Hematopoietic multipotent progenitor cell treated with erythropoietin and hydrocortisone succinate and interleukin-3 and kit ligand, for 15 days (in vitro differentiated cells): ENCODE data around the gene LARGE1.

Experiments used
- DNase-seq: peaks from one replicate; pipeline ENCODE4 v3.0.0-alpha.2; 2015; ENCODE audit warnings: low spot score

Gene LARGE1

DNA sequence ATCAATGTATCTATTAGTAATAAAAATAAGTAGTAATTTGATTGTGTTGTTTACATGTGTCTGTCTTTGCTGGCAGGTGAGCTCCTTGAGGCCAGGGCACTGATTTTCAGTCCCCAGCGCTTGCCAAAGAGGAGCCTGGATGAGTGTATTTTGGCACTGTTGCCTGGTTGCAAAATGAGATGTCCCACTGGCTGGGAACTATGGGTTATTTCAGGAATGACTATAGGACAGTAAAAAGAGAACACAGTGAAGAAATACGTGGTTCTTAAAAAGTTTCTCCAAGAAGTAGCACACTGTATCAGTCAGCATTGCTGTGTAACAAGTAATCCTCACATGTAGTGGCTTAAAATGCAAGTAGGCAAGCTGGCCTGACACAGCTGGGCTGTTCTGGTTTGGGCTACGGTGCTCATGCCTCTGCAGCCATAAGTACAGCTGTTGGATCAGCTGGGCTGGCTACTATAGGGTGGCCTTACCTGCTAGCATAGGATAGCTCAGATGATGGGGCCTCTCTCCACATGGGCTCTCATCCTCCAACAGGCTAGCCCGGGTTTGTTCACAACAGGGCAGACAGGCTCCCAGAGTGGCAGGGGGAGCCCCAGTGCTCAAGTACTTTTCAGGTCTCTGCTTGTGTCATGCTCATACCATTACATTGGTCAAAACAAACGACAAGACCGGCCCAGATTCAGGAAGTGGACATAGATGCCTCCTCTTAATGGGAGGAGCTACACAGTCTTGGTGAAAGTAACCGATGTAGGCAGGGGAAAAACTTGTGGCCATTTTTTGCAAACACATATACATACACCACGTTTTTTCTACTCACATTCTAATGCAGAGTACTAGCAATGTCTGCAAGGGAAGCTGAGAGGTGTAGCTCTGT lies 399.1 kb downstream of the LARGE1 start:
- DNase-seq = no peak

DNA sequence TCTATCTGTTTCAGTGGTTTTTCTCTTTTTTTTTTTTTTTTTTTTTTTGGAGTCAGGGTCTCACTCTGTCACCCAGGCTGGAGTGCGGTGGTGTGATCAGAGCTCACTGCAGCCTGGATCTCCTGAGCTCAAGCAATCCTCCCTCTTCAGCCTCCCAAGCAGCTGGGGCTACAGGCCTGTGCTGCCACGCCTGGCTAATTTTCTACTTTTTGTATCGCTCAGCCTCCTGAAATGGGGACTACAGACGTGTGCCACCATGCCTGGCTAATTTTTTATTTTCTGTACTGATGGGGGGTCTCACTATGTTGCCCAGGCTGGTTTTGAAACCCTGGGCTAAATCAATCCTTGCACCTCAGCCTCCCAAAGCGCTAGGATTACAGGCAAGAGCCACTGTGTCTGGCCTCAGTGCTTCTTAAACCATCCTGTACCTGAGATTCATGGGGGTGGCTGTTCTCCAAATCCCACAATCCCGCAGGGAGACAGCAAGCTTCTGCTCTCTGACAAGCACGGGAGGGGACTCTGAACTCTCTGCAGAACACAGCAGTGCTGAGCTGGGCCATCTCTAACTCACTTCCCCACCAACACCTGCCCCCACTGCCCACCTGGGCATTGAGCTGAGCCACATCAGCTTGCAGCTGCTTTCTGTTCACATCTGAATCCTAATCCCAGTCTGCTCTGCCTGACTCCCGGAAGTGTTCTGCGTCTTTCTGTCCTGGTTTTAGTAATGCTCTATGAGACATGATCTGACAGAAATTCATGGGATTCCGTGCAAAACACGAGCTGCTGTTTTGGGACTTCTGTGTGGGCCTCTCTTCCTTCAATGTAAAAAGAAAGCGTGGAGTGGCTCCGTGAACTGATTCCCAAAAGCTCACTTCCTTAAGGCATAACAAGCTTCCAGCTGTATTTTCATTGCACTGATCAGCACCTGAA lies 400.0 kb downstream of the LARGE1 start:
- no peak for DNase-seq

DNA sequence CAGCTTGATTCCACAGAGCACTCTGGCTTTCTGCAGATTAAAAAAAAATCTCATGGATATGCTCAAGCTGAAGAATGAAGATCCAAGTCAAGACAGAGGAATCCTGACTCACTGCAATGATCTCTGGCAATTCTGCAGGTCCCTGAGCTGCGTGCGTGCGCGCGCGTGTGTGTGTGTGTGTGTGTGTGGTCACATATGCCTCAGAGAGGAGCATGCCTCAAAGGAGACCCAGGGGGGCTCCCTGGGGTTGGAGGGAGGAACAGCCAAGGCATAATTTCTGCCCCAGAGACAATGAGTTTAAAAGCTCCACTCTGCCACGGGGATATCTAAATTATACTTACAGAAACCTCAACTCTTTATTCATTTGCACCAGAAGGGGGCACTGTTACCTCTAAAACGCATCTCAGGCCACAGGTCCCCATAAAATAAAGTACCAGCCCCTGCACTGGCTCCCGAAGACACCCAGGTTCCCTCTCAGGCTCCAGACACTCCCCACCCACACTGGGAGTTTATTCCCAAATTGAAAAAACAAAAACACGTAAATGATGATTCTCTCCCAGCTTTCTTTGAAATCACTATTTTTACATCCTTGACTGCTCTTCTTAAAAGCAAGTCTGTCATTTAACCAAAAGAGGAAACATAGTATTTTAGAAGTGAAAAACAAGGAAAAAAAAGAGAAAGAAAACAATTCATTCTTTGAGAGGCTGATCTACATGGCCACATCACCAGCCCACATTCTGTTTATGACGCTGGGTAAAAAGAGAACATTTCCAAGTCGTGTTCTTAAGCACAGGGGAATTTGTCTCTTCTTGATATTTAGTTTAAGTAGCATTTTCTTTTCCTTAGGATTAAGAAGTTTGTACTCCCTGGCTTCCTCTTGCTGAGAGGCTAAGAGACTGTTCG lies 401.0 kb downstream of the LARGE1 start:
- peak; percentile 3 for DNase-seq

DNA sequence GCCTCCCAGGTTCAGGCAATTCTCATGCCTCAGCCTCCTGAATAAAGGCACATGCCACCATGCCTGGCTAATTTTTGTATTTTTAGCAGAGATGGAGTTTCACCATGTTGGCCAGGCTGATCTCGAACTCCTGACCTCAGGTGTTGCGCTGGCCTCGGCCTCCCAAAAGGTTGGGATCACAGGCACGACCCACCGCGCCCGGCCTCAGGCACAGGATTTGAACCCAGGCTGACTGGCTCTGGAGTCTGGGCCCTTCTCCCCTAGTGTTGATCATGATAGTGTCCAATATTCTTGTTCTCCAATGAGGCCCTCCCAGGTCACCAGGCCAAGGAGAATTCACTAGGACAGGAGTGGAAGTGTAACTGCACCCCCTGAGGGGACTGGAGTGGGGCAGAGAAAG lies 401.9 kb downstream of the LARGE1 start:
- no peak for DNase-seq

DNA sequence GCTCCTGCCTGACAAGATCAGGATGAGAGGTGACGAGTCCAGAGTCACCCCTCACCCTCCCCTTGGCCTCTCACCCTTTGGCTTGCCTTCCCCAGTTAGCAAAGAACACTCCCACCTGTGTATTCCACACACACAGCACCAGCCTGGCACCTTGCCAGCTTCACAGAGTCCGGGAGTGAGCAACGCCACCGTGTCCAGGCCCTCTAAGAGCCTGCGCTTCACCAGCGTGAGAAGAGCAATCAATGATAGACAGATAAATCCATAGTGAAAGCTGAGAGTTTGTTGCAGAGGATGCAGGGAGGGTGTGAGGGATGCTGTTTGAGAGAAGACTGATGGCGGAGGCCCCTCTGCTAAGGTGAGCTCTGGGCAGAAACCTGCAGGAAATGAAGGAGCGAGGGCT lies 404.5 kb downstream of the LARGE1 start:
- DNase-seq = no peak

DNA sequence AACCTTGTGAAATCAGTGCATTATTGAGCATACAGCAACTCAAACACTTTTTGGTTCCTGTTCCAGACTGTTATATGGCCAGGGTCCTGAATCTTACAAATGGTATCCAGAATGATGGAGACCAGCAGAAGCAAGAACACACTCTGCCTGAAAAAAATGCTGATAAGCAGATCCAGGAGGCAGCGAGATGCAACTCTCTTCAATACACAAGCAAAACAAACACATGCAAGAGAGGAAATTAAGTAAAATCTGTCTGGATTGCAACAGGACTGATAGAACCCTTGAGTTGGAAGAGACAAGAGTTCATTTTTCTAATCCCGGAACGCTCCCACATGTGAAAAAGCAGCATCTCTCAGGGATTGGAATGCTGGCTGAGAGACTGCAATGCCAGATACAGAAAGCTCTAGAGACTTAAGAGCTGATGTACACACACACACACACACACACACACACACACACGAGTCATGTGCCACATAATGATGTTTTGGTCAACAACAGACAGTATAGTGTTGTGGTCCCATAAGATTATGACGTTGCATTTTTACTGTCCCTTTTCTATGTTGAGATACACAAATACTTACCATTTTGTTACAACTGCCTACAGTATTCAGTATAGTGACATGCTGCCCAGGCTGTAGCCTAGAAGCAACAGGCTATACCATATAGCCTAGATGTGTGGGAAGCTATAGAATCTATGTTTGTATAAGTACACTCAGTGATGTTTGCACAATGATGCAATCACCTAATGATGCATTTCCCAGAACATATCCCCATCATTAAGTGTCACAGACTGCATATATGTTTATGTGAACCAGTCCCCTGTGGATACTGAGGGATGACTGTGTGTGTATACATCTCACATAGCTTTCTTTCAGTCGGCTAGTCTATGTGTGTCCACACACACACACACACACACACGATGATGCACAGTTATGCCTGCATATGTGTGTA lies 406.6 kb downstream of the LARGE1 start:
- DNase-seq = no peak

DNA sequence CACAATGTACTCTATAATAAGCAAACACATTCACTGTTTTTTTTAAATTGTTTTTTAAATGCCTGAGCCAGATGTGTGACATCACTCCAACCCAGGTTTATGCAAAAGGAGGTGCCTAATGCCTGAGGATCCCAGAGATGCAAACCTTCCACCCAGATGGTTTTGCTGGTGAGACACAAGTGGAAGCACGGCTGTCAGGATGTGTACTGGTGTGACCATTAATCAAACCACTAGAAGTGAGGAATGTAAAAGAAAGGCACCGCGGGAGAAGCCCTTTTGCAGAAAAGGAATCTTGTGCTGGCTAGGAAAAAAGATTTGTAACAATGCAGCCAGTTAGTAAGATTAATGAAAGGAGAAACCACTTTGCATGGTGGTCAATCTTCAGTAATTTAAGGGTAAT lies 407.4 kb downstream of the LARGE1 start:
- DNase-seq = no peak

DNA sequence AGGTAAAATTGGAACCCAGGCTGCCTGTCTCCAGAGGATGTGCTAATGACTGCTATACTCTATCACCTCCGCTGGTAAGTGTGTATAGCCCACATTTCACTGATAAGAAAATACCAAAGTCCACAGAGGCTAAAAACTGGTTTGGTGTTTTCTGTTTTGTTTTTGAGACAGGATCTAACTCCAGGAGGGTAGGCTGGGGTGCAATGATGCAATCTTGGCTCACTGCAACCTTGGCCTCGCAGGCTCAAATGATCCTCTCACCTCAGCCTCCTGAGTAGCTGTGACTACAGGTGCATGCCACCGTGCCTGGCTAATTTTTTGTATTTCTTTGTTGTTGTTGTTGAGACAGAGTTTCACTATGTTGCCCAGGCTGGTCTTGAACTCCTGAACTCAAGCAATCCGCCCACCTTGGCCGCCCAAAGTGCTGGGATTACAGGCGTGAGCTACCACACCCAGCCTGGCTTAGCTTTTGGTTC lies 409.8 kb downstream of the LARGE1 start:
- no peak for DNase-seq

DNA sequence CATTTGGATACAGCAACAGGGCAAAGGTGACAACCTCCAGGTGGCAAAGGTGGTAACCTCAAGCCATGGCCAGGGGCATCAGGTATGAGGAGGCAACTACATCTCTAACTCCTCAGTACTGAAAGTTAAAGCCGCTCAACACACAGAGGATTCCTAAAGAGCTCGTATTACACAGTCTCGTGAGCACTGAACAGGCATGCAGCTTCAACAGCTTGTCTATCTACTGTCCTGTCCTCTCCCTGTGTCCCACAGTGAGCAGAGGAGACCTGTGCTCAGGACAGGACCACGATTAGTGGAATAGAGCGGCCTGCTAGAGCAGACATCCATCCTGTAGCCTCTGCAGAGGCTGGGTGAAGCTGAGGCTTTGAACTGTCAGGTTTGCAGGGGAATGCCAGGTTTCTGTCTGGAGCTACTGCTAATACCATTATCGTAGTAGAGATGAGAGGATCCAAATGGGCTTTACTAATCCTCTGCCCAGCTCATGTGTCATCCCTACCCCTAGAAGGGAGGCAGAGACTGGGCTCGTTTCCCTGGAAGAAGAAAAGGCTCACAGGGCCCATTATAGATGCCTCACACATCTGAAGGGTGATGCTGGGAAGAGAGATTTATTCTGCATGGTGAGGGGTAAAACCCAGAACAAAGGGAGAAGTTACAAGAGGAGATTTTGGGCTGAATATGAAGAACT lies 415.2 kb downstream of the LARGE1 start:
- DNase-seq = no peak

DNA sequence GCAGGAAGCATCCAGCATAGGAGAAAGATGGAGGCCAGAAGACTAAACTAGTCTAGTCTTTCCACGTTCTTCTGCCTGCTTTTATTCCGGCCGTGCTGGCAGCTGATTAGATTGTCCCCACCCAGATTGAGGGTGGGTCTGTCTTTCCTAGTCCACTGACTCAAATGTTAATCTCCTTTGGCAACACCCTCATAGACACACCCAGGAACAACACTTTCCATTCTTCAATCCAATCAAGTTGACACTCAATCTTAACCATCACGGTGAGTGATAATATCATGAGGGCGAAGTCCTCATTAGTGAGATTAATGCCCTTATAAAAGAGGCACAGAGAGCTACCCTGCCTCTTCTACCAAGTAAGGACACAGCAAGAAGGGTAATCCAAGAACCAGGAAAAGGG lies 424.2 kb downstream of the LARGE1 start:
- DNase-seq = no peak

DNA sequence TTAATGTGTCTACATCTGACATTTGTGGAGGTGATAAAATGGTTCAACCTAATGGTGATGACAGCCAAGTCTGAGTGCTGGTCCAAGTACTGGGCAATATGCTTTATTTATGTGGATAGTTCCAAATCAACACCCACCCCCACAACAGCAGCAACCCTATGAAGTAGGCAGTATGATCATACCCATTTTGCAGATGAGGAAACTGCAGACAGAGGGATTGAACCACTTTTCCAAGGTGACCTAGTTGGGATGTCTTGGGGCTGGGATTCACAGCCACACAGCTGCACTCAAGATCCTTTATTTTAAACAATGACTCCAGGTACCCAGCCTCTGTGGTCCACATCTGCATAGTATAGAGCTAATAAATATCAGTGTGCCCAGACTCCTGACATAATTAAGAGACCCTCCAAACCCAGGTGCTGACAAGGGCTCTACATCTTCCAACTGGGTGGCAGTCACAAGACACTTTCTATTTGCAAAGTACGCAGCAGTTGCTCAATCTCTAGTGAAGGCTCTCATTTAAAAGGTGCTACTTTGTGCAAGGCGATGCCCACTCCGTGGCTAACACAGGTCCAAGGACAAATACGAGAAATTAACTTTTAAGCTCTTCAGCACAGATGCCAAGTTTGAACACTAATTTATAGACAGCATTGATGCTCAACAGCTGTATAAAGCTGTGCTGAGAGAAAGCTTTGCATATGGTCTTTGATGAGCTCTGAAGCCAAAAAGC lies 426.6 kb downstream of the LARGE1 start:
- DNase-seq = no peak

DNA sequence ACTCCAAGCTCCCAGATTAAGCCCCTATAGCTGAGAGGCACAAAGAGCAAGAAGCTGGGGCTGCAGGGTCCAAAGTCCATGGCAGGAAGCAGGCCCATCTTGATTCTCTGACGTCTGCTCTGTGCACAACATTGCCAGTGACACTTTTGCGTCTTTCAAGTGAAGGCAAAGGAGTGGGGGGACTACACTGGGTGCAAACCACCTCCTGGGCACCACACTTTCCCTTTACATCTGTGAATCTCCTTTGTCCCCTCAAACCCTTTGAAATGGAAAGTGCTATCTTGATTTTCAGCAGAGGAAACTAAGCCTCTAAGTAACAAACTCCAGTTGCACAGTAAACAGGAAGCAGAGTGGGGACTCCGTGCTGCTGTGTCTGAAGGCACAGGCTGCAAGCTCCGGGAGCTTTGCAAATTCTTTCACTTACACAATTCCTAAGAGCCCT lies 428.0 kb downstream of the LARGE1 start:
- DNase-seq = no peak

DNA sequence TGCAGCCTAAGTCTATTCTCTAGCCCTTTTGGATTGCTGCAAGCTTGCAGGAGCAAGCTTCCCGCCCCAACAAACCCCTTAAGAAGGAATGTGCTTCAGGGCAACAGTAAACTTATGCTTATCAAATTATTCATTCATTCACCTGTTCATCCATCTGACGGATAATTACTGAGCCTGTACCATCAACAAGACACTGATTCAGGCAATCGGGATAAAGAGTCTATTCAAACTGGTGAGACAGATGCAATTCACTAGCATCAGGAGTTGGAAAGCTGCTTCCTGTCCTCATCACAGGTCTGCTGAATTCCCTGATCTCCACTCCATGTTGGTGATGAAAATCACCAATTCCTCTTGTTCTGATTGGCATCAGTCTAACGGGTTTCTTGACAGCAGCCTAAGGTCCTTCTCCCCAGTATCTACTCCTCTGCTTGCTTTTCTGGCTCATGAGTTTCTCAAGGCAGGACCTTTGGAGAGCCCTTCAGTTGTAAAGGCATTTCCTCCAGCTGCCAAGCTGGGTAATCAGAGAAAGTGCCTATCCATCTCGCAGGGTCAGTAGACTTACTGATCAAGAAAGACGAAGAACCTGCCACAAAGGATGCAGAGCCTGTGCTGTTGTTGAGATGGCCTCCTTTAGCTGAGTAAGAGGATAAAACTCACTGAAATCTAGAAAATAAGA lies 433.1 kb downstream of the LARGE1 start:
- no peak for DNase-seq

DNA sequence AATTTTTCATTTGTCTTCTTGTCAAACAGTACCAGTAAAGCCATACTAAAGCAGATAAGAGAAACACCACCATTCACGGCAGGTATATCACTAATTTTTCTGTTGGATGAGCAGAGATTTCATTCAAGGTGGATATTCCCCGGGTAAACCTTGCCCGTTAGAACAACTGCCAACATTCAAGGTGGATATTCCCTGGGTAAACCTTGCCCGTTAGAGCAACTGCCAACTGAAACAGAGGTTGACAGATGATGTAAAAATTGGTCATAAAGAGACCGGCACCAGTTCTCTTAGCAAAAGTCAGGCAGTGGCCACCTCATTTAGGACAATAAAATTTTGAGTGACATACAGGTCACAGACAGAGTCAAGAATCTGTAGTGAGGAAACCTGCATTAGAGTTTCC lies 438.7 kb downstream of the LARGE1 start:
- DNase-seq = no peak

DNA sequence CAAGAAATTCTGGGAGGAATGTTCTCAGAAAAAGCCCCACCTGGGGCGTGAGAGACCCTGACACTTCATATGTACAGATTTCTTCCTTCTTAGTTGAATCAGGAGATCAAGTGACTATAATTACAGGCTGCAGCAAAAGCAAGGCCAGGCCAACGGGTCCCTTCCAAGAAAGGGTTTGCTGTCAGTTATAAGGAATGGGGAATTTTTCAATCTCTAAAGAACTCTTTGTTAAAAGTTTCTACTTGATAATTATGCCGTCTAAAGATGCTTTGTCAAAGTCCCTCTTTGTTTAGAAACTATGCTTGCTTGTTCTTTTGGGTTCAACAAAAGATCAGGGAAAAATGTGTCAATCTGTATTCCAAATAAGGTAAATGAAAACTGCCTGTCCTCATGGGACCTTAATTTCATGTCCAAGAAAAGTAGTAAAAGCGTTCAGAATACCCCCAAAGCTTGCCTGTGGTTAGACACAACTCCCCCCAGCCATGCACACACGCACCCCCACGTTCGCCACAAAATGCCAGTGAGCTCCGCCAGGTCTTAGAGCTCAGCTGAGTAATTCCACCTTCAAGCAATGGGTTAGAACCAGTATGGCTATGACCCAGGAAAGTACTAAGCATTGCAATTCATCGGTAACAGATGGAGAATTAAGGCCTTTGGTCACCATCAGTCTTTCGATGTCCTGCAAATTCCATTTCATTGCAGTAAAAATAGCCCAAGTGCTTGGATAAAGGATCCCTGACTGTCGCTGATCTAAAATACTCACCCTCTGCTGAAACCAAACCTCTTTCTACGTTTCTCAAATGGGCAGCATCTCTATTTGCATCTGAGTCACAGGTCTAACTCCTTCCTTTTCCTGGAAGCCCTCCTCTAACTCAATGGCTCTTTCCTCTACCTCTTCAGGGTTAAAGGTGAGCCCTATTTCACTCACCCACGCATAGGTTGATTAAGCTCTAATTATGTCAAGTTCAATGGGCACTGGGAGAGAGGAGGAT lies 442.9 kb downstream of the LARGE1 start:
- DNase-seq = no peak

DNA sequence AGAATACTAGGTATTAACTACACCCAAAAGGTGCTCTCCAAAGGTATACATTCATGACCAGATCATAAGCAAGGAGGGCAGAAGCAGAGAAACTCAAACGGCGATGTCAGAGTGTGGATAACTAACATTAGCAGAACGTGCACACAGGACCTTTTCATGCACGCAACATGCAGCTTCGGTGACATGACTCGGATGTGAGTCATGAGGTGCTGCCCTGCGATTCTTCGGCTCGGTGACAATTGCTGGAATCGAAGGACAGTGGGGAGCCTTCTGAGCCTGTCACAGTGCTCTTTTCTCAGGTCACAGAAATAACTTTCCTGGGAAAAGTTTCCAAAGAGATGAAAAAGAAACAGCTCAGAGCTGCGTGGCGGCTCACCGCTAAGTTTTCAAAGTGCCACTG lies 443.6 kb downstream of the LARGE1 start:
- no peak for DNase-seq

DNA sequence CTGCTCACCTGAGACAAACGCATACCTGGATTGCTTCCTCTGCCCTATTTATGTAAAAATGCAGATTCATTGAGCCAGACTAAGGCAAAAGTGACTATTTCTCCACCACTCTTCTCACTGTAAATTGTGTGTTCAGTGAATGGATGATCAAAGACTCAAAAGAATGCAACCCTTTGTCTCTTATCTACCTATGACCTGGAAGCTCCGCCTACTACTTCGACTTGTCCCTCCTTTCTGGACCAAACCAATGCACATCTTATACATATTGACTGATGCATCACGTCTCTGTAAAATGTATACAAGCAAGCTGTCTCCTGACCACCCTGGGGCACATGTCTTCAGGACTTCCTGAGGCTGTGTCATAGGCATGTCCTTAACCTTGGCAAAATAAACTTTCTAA lies 444.1 kb downstream of the LARGE1 start:
- DNase-seq = no peak

DNA sequence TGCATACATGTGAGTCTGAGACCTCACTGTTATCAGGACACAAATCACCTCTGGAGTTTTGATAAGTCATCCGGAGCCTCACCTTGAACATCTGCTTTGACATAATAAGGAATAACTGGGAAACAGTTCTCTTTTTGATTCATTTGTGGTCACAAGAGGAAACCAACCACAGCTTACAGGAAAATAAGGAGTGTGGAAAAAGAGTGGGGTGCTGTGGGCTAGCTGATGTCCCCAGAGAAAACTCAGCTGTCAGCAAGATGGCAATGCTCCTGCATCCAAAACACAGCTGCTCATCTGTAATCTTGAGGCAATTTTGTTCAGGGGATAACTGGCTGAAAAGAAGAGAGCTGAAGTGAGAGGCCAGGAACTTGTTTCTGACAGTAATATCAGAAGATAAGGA lies 445.7 kb downstream of the LARGE1 start:
- no peak for DNase-seq
